DND-41 (cell line): ENCODE results near the gene PTPRG.

Experiments
- ATAC-seq: fragments of 200-7000 bp; cut with Tn5 transposase; 3 replicates; pipeline ENCODE4 v1.9.1; 2021; ENCODE audit warnings: low read depth; ENCODE audit not compliant: insufficient read depth
- DNase-seq: peaks from one replicate; pipeline ENCODE4 v3.0.0-alpha.2; 2020
- H2AFZ ChIP-seq: 2 replicates; pipeline ENCODE4 v1.6.0; 2012; ENCODE audit warnings: low read depth, low read length
- H3K27ac ChIP-seq: 2 replicates; pipeline ENCODE4 v1.5.1; 2012; ENCODE audit warnings: low read length, inconsistent platforms
- H3K27me3 ChIP-seq: fragments of 200-600 bp; sonication (generic); 2 replicates; pipeline ENCODE4 v1.6.0; 2012; ENCODE audit warnings: low read length, mild to moderate bottlenecking, inconsistent platforms; ENCODE audit not compliant: insufficient read depth, poor library complexity
- H3K36me3 ChIP-seq: 2 replicates; pipeline ENCODE4 v1.5.1; 2012; ENCODE audit warnings: low read length, inconsistent platforms; ENCODE audit not compliant: insufficient read depth
- H3K4me1 ChIP-seq: 2 replicates; pipeline ENCODE4 v1.5.1; 2012; ENCODE audit warnings: mild to moderate bottlenecking, low read length; ENCODE audit not compliant: insufficient read depth
- H3K4me2 ChIP-seq: 2 replicates; pipeline ENCODE4 v1.6.0; 2012; ENCODE audit warnings: mild to moderate bottlenecking, moderate library complexity, low read length, inconsistent platforms; ENCODE audit not compliant: insufficient read depth
- H3K4me3 ChIP-seq, 2 experiments: fragments of 200-600 bp in 1 of 2; shearing (Covaris generic) in 1 of 2; 2 replicates each; pipeline ENCODE4 v1.5.1; 2012 to 2016; ENCODE audit warnings: inconsistent platforms in 2 of 2, low read length in 2 of 2, mild to moderate bottlenecking in 2 of 2, low read depth in 1 of 2, moderate library complexity in 1 of 2
- H3K79me2 ChIP-seq: 2 replicates; pipeline ENCODE4 v1.6.0; 2012; ENCODE audit warnings: low read length, inconsistent platforms; ENCODE audit not compliant: insufficient read depth
- H3K9ac ChIP-seq: 2 replicates; pipeline ENCODE4 v1.6.0; 2012; ENCODE audit warnings: low read depth, mild to moderate bottlenecking, inconsistent platforms, low read length, moderate library complexity
- H3K9me3 ChIP-seq: 2 replicates; pipeline ENCODE4 v1.5.1; 2012; ENCODE audit warnings: low read length, moderate library complexity, mild to moderate bottlenecking, inconsistent platforms; ENCODE audit not compliant: insufficient read depth, severe bottlenecking
- H4K20me1 ChIP-seq: 2 replicates; pipeline ENCODE4 v1.6.0; 2012; ENCODE audit warnings: low read length; ENCODE audit not compliant: insufficient read depth
- EZH2 ChIP-seq: IDR thresholded peaks from 3 replicates; pipeline ENCODE4 v1.6.1; 2012; ENCODE audit warnings: borderline replicate concordance, low read depth, mild to moderate bottlenecking, moderate library complexity, low read length, inconsistent platforms; ENCODE audit not compliant: severe bottlenecking
- TF ChIP-seq, protein P1 (sequence below): IDR thresholded peaks from 2 replicates; pipeline ENCODE4 v1.5.1; 2012; ENCODE audit warnings: borderline replicate concordance, low read length, moderate library complexity, mild to moderate bottlenecking; ENCODE audit not compliant: poor library complexity, severe bottlenecking; ENCODE audit errors: extremely low read depth

PTPRG gene

GRCh38 chr3:61582287-61582686 is 20.9 kb downstream of the PTPRG start:
- TF ChIP-seq EZH2 = no peak
- TF ChIP-seq, protein P1, sequence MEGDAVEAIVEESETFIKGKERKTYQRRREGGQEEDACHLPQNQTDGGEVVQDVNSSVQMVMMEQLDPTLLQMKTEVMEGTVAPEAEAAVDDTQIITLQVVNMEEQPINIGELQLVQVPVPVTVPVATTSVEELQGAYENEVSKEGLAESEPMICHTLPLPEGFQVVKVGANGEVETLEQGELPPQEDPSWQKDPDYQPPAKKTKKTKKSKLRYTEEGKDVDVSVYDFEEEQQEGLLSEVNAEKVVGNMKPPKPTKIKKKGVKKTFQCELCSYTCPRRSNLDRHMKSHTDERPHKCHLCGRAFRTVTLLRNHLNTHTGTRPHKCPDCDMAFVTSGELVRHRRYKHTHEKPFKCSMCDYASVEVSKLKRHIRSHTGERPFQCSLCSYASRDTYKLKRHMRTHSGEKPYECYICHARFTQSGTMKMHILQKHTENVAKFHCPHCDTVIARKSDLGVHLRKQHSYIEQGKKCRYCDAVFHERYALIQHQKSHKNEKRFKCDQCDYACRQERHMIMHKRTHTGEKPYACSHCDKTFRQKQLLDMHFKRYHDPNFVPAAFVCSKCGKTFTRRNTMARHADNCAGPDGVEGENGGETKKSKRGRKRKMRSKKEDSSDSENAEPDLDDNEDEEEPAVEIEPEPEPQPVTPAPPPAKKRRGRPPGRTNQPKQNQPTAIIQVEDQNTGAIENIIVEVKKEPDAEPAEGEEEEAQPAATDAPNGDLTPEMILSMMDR = no peak
- no peak for ATAC-seq
- no peaks in the 10 kb centered on the region for H3K79me2 ChIP-seq

DNA sequence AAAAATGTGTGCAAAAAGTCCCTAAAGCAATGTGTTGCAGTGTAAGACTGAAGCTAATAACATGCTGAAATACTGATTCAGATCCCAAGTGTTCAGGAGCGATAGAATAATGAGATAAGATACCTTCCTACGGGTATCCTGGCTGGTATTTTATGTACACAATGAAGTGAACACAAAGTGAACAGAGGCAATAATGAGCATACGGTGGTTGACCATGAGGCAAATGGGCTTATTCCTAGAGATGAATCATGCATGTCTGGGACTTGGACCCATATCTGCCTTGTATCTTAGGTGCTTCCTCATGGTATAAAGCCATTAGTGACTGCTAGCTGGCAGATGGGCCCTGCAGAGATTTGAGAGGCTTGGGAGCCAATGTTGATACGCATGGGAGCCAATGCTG is 21.5 kb downstream of the PTPRG start:
- no peaks in the 10 kb centered on the region for H3K79me2 ChIP-seq
- DNase-seq = no peak
- H3K4me3 ChIP-seq = no peak overlapping the region
- H3K27ac ChIP-seq = no peak overlapping the region
- no peaks in the 10 kb centered on the region for H3K36me3 ChIP-seq
- no peaks in the 10 kb centered on the region for H3K4me1 ChIP-seq
- H3K4me2 ChIP-seq = no peak overlapping the region
- H4K20me1 ChIP-seq = no peaks in the 10 kb centered on the region
- H3K27me3 ChIP-seq = no peaks in the 10 kb centered on the region
- TF ChIP-seq EZH2 = no peak
- TF ChIP-seq, protein P1 = no peak
- H2AFZ ChIP-seq = no peak overlapping the region
- H3K9me3 ChIP-seq = no peaks in the 10 kb centered on the region
- H3K9ac ChIP-seq = no peak overlapping the region
- no peak for ATAC-seq

More at GRCh38 chr3:61582287-61582686, 20.9 kb downstream of the PTPRG start:
- H3K9ac ChIP-seq = no peak overlapping the region
- no peaks in the 10 kb centered on the region for H3K27me3 ChIP-seq
- H3K9me3 ChIP-seq = no peaks in the 10 kb centered on the region
- no peak overlapping the region for H2AFZ ChIP-seq
- H3K4me1 ChIP-seq = no peaks in the 10 kb centered on the region
- H4K20me1 ChIP-seq = no peaks in the 10 kb centered on the region
- H3K27ac ChIP-seq = no peak overlapping the region
- no peaks in the 10 kb centered on the region for H3K36me3 ChIP-seq
- no peak overlapping the region for H3K4me2 ChIP-seq
- no peak for DNase-seq
- no peak overlapping the region for H3K4me3 ChIP-seq

GRCh38 chr3:61583890-61584875 is 22.8 kb downstream of the PTPRG start:
- DNase-seq = no peak
- H3K27ac ChIP-seq = no peak overlapping the region
- TF ChIP-seq EZH2 = no peak
- H4K20me1 ChIP-seq = no peaks in the 10 kb centered on the region
- no peak overlapping the region for H3K9ac ChIP-seq
- H3K9me3 ChIP-seq = no peaks in the 10 kb centered on the region
- no peak overlapping the region for H2AFZ ChIP-seq
- ATAC-seq = no peak
- no peak overlapping the region for H3K4me3 ChIP-seq
- H3K4me1 ChIP-seq = no peaks in the 10 kb centered on the region
- H3K79me2 ChIP-seq = no peaks in the 10 kb centered on the region
- no peaks in the 10 kb centered on the region; the same call in 1 of the 2 replicates for H3K36me3 ChIP-seq
- no peaks in the 10 kb centered on the region for H3K27me3 ChIP-seq
- no peak overlapping the region for H3K4me2 ChIP-seq

DNA sequence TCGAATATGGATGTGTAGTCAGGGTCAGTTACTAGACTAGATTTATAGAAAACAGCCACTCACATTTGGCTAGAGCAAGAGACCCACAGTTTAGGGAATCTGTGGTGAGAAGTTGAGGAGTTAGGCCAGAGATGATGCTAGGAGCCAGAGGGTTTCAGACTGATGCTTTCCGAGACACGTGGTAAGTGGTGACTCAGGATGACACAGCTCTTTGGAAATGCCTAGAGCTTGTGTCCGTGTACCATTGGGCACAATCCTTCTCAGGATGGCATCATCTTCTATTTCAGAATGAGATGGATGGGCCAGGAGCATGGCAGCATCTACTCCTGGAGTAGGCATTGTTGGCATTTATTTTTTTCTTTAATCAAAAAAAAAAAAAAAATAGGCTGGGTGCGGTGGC is 28.5 kb downstream of the PTPRG start:
- DNase-seq (no peak), ATAC-seq (no peak)
- Histone ChIP-seq H3K79me2 (no peaks in the 10 kb centered on the region), H3K27ac (no peak overlapping the region), H3K4me3 (no peak overlapping the region), H3K4me2 (no peak overlapping the region), H3K9me3 (no peaks in the 10 kb centered on the region), H4K20me1 (no peaks in the 10 kb centered on the region), H3K9ac (no peak overlapping the region), H2AFZ (no peak overlapping the region), H3K27me3 (no peaks in the 10 kb centered on the region), H3K36me3 (no peaks in the 10 kb centered on the region; the same call in 1 of the 2 replicates), H3K4me1 (no peaks in the 10 kb centered on the region)
- TF ChIP-seq, protein P1 = no peak
- TF ChIP-seq EZH2 = no peak
